Gastrocnemius medialis (tissue), 4 donors: ENCODE measurements around the gene LRRC1. TPM values are rescaled to one million over a fixed set of nuclear protein-coding genes. Genes with fewer than 3 reads are reported as not detected.

Source experiments
- ATAC-seq, 2 donors: fragments of 150-250 bp; one replicate each; pipeline ENCODE4 v1.9.1; 2016
- DNase-seq, 2 donors: peaks; one replicate each; pipeline ENCODE4 v3.0.0-alpha.2; 2019
- H3K27ac ChIP-seq, 4 donors: fragments of 200-600 bp; sonication (generic); 1 replicate in 1 of 4; 2 replicates in 3 of 4; pipeline ENCODE4 v1.5.1; 2016 to 2018; ENCODE audit warnings: mild to moderate bottlenecking in 2 of 4, moderate library complexity in 1 of 4
- H3K27me3 ChIP-seq, 3 donors: fragments of 200-600 bp; sonication (generic) in 2 of 3; 1 replicate in 1 of 3; 2 replicates in 2 of 3; pipeline versions ENCODE4 v1.5.1 to v1.6.0; 2016 to 2019; ENCODE audit warnings: mild to moderate bottlenecking in 1 of 3, moderate library complexity in 1 of 3
- H3K36me3 ChIP-seq, 2 donors: fragments of 200-600 bp; sonication (generic) in 1 of 2; one replicate each; pipeline ENCODE4 v1.5.1; 2017 to 2018
- H3K4me1 ChIP-seq, 2 donors: fragments of 200-600 bp; sonication (generic) in 1 of 2; one replicate each; pipeline ENCODE4 v1.5.1; 2016 to 2017; ENCODE audit warnings: mild to moderate bottlenecking in 2 of 2
- H3K4me3 ChIP-seq, 4 donors: fragments of 200-600 bp; sonication (generic) in 3 of 4; 1 replicate in 1 of 4; 2 replicates in 3 of 4; pipeline ENCODE4 v1.5.1; 2016 to 2019; ENCODE audit warnings: mild to moderate bottlenecking in 2 of 4
- H3K9me3 ChIP-seq, 3 donors: fragments of 200-600 bp; sonication (generic) in 2 of 3; 1 replicate in 1 of 3; 2 replicates in 2 of 3; pipeline ENCODE4 v1.5.1; 2016 to 2019
- POLR2A ChIP-seq, 2 donors: fragments of 450-650 bp; IDR thresholded peaks; one replicate each; pipeline ENCODE4 v1.6.1; 2017; ENCODE audit warnings: antibody characterized with exemption in 2 of 2, mild to moderate bottlenecking in 2 of 2, moderate library complexity in 2 of 2
- in situ Hi-C, 4 donors: fragments of 200-750 bp; cut with MboI; loops; one replicate each; pipeline versions ENCODE4 v1.15.0 to v1.8.0; 2017; ENCODE audit warnings: low sequenced_read_pairs in 4 of 4
- intact Hi-C: fragments of 100-400 bp; cut with DNase I; formaldehyde crosslinking; loops from one replicate; pipeline ENCODE4 v1.15.1; 2023; ENCODE audit warnings: low total_unique reads
- total RNA-seq, 4 donors: library from RNA; depleted of rRNA; stranded (reverse); fragments of >200 nt; gene quantifications; one replicate each; pipeline versions ENCODE4 v1.1.0 to v1.2.3, GENCODE V29; 2016
- TF ChIP-seq, protein P1 (sequence below), 5 experiments: fragments of 450-650 bp in 3 of 5; fragments of 200-600 bp in 2 of 5; sonication (generic) in 2 of 5; IDR thresholded peaks in 4 of 5; conservative IDR thresholded peaks in 1 of 5; 1 replicate in 4 of 5; 2 replicates in 1 of 5; pipeline ENCODE4 v1.5.1; 2016 to 2019; ENCODE audit warnings: antibody characterized with exemption in 5 of 5, mild to moderate bottlenecking in 3 of 5, moderate library complexity in 3 of 5

The LRRC1 gene
- total RNA-seq, 4 donors from 2014 or later, result 0.67 to 8.5 (median 2.4) TPM

DNA sequence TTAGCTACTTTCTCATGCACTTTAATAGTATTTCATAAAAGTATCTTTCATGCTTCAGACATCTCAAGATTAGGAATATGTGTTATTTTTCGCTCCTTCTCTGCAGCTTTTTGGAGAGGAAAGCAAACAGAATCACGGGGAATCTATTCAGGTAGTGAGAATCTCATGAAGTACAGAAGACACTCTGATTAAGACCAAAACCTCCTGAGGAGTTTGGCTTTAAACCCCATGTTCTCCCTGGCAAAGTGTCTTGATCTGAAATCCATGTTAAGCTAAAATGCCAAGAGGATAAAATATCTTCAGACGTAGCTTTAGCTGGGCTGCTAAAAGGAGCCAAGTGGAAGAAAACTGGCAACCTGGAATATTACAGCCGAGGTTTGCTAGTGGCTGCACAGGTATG is 149.3 kb downstream of the LRRC1 start:
- no peaks in the 10 kb centered on the region for H3K36me3 ChIP-seq
- DNase-seq (no peak), ATAC-seq (no peak)
- H3K4me3 ChIP-seq, result no peak overlapping the region
- no peak overlapping the region for H3K27ac ChIP-seq
- TF ChIP-seq POLR2A (IDR thresholded peaks at IDR 0.05), result no peak
- TF ChIP-seq, protein P1, sequence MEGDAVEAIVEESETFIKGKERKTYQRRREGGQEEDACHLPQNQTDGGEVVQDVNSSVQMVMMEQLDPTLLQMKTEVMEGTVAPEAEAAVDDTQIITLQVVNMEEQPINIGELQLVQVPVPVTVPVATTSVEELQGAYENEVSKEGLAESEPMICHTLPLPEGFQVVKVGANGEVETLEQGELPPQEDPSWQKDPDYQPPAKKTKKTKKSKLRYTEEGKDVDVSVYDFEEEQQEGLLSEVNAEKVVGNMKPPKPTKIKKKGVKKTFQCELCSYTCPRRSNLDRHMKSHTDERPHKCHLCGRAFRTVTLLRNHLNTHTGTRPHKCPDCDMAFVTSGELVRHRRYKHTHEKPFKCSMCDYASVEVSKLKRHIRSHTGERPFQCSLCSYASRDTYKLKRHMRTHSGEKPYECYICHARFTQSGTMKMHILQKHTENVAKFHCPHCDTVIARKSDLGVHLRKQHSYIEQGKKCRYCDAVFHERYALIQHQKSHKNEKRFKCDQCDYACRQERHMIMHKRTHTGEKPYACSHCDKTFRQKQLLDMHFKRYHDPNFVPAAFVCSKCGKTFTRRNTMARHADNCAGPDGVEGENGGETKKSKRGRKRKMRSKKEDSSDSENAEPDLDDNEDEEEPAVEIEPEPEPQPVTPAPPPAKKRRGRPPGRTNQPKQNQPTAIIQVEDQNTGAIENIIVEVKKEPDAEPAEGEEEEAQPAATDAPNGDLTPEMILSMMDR (IDR thresholded peaks at IDR 0.05 in 4 of 5, conservative IDR thresholded peaks at IDR 0.05 in 1 of 5), result no peak
- intact Hi-C loops (no loop called here), in situ Hi-C loops (no loop called here)
- H3K9me3 ChIP-seq, result no peaks in the 10 kb centered on the region
- H3K4me1 ChIP-seq, result peaks cover 7 to 11% of the 10 kb centered on the region in 2 donors
- no peaks in the 10 kb centered on the region for H3K27me3 ChIP-seq

DNA sequence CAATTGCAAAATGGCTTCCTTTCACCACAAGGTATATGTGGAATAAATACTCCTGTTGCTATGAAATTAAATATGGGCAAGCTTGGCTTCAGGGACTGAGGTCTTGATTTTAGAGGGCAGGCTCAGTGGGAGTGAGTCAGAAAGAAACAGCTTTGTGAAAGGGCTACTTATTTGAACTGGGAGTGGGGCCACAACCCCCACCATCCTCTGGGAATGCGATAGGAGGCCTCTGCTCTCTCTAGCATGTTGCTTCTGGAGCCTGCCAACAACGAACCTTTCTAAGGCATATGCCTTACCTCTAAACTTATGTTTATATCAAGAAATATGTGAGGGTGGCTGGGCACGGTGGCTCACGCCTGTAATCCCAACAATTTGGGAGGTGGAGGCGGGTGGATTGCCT is 149.7 kb downstream of the LRRC1 start:
- Histone ChIP-seq H3K9me3 (no peaks in the 10 kb centered on the region), H3K4me1 (peaks cover 7 to 11% of the 10 kb centered on the region in 2 donors), H3K36me3 (no peaks in the 10 kb centered on the region), H3K27ac (no peak overlapping the region), H3K4me3 (no peak overlapping the region), H3K27me3 (no peaks in the 10 kb centered on the region)
- TF ChIP-seq, protein P1 (IDR thresholded peaks at IDR 0.05 in 4 of 5, conservative IDR thresholded peaks at IDR 0.05 in 1 of 5), result no peak
- no peak for TF ChIP-seq POLR2A (IDR thresholded peaks at IDR 0.05)
- no peak for DNase-seq
- intact Hi-C loops, result no loop called here
- ATAC-seq, result no peak
- in situ Hi-C loops, result no loop called here

DNA sequence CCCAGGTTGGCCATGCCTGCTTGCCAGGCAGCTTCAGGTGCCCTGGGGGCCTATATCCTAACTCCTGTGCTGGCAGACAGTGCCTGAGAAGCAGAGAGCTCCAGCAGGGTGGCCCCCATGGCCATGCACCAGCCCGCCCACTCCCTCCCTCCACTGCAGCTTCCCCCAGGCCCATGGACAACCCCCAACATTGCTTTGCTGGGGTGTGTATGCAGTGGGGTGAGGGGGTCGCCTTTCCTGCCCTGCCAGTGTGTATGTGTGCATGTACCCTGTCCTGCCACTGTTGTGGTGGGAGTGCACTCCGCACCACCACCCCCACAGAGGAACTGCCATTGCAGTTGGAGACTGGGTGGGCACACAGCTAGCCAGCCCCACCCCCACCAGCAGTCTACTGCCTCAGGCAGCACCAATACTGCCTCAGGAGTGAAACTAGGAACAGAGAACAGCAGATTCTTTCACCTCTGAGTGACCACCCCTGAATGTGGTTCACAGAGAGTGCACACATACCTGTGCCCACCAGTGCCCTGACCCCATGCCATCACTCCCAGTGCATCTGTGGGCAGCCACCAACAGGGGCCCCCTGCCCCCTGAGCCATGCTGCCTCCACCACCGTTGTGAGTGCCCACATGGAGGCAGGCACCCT is 151.1 kb downstream of the LRRC1 start:
- H3K4me1 ChIP-seq, result peaks cover 7 to 11% of the 10 kb centered on the region in 2 donors
- intact Hi-C loops, result no loop called here
- H3K36me3 ChIP-seq, result no peaks in the 10 kb centered on the region
- no peak for TF ChIP-seq POLR2A (IDR thresholded peaks at IDR 0.05)
- TF ChIP-seq, protein P1 (IDR thresholded peaks at IDR 0.05 in 4 of 5, conservative IDR thresholded peaks at IDR 0.05 in 1 of 5), result no peak
- H3K27me3 ChIP-seq, result no peaks in the 10 kb centered on the region
- in situ Hi-C loops, result no loop called here
- H3K9me3 ChIP-seq, result no peaks in the 10 kb centered on the region
- ATAC-seq (no peak), DNase-seq (no peak)
- no peak overlapping the region for H3K4me3 ChIP-seq
- H3K27ac ChIP-seq, result no peak overlapping the region

DNA sequence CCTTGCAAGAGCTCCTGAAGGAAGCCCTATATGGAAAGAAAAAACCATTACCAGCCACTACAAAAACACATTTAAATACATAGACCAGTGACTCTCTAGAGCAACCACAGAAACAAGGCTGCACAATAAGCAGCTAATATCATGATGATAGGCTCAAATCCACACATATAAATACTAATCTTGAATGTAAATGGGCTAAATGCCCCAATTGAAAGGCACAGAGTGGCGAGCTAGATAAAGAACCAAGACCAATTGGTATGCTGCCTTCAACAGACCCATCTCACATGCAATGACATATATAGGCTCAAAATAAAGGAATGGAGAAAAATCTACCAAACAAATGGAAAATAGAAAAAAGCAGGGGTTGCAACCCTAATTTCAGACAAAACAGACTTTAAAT is 153.0 kb downstream of the LRRC1 start:
- no peaks in the 10 kb centered on the region for H3K36me3 ChIP-seq
- peaks cover 7 to 11% of the 10 kb centered on the region in 2 donors for H3K4me1 ChIP-seq
- H3K4me3 ChIP-seq, result no peak overlapping the region
- intact Hi-C loops (no loop called here), in situ Hi-C loops (no loop called here)
- no peak for TF ChIP-seq POLR2A (IDR thresholded peaks at IDR 0.05)
- TF ChIP-seq, protein P1 (IDR thresholded peaks at IDR 0.05 in 4 of 5, conservative IDR thresholded peaks at IDR 0.05 in 1 of 5), result no peak
- H3K27me3 ChIP-seq, result no peaks in the 10 kb centered on the region
- no peaks in the 10 kb centered on the region for H3K9me3 ChIP-seq
- H3K27ac ChIP-seq, result no peak overlapping the region
- ATAC-seq (no peak), DNase-seq (no peak)

DNA sequence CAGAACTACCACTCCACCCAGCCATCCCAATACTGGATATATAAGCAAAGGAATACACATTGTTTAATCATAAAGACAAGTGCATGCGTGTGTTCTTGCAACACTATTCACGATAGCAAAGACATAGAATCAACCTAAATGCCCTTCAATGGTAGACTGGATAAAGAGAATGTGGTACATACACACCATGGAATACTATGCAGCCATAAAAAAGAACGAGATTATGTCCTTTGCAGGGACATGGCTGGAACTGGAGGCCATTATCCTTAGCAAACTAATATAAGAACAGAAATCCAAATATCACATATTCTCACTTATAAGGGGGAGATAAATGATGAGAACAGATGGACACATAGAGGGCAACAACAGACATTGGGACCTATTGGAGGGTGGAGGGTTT is 156.6 kb downstream of the LRRC1 start:
- in situ Hi-C loops, result loop anchor here in 2 of 4 donors (25.0 kb wide), 1 partner anchor 1286 kb away; no protein-coding TSS in a partner anchor
- Histone ChIP-seq H3K27ac (no peak overlapping the region), H3K9me3 (no peaks in the 10 kb centered on the region), H3K36me3 (no peaks in the 10 kb centered on the region), H3K4me3 (no peak overlapping the region), H3K4me1 (no peaks in the 10 kb centered on the region), H3K27me3 (no peaks in the 10 kb centered on the region)
- no peak for DNase-seq
- intact Hi-C loops, result loop anchor here (10.0 kb wide), 1 partner anchor 157 kb away; the partner anchor contains the start of gene LRRC1
- ATAC-seq, result no peak
- TF ChIP-seq POLR2A (IDR thresholded peaks at IDR 0.05), result no peak
- TF ChIP-seq, protein P1 (IDR thresholded peaks at IDR 0.05 in 4 of 5, conservative IDR thresholded peaks at IDR 0.05 in 1 of 5), result no peak
